ENCODE data around the gene NPIPB2. TPM values are rescaled to one million over a fixed set of nuclear protein-coding genes. Genes with fewer than 3 reads are reported as not detected.

NPIPB2 gene
- total and polyA plus RNA-seq, 10 of the 15 experiments (the other 5 are each of a cell fraction or from before 2014, with no cell fraction given): 1.9 to 29.3 (median 10.8) TPM

- Histone ChIP-seq H3K27ac (ENCODE audit: control insufficient read depth, insufficient read depth) (peak overlapping the region; percentile 88), H3K36me3 (ENCODE audit: control insufficient read depth in 2 of 2, insufficient read depth in 2 of 2, low read length in 1 of 2) (peaks cover 0 to 2% of the 10 kb centered on the region in 2 experiments; a peak in 2 of 4 replicates), H3K4me3 (peak overlapping the region; percentile 96; the same call in 1 of the 2 replicates), H3K79me2 (ENCODE audit: control insufficient read depth, insufficient read depth, low read length) (peaks cover 81% of the 10 kb centered on the region), H3K9ac (ENCODE audit: control insufficient read depth, insufficient read depth, low read length) (peak overlapping the region; percentile 79), H4K20me1 (ENCODE audit: control insufficient read depth, insufficient read depth) (no peaks in the 10 kb centered on the region), H3K27me3 (replicated peaks in 1 of 2; ENCODE audit: control insufficient read depth in 2 of 2, insufficient read depth in 2 of 2, low read length in 1 of 2) (no peaks in the 10 kb centered on the region), H2AFZ (ENCODE audit: control insufficient read depth, low read depth, low read length) (no peak overlapping the region), H3K4me1 (ENCODE audit: control insufficient read depth, insufficient read depth, low read length) (peaks cover 14% of the 10 kb centered on the region), H3K9me3 (replicated peaks; ENCODE audit: control insufficient read depth, insufficient read depth, low read length) (no peaks in the 10 kb centered on the region; the same call in 2 of the 3 replicates), H3K4me2 (ENCODE audit: control insufficient read depth, insufficient read depth) (peak overlapping the region; percentile 80)
- POLR2A ChIA-PET: interaction anchor here (0.6 to 6.0 kb wide), 5 partner anchors 11 to 760 kb away, joined by 3 to 171 read pairs (median 4); partner anchors contain the start of gene TNFRSF17
- no TSS peak for BruUV-seq (replicated peaks)
- DNase-seq (ENCODE audit: low read depth, low spot score): peak; percentile 85
- in situ Hi-C loops (cut with MboI) (no loop called here), intact Hi-C loops (cut with micrococcal nuclease; ENCODE audit: unreplicated experiment) (loop anchor here (1.0 kb wide), 1 partner anchor 15 kb away; the partner anchor contains the start of gene TNFRSF17)
- 2% methylated on average over 5 of the region's 5 CpGs for WGBS (ENCODE audit: insufficient coverage, insufficient replicate concordance, low lambda C conversion rate, missing lambda C conversion rate)
- SMC1A ChIA-PET (ENCODE audit: uncharacterized antibody, unreplicated experiment): interaction anchor here (0.7 to 5.9 kb wide), 6 partner anchors 9 to 21 kb away, joined by 3 to 162 read pairs (median 7); partner anchors contain the start of gene TNFRSF17
- ATAC-seq: peak; percentile 66
- peak; percentile 83 for FAIRE-seq
- CTCF ChIA-PET: interaction anchor here (1.5 to 5.6 kb wide), 4 partner anchors 12 to 31 kb away, joined by 6 to 73 read pairs (median 7); partner anchors contain the start of gene TNFRSF17
- RAD21 ChIA-PET (ENCODE audit: unreplicated experiment): interaction anchor here (0.6 to 5.9 kb wide), 6 partner anchors 10 to 225 kb away, joined by 3 to 162 read pairs (median 4); partner anchors contain the start of gene TNFRSF17
- no peak for TF ChIP-seq USF1 (IDR thresholded peaks at IDR 0.05; ENCODE audit: borderline replicate concordance, extremely low read length, insufficient read depth, low read depth, low read length)
- peak; percentile 97 for TF ChIP-seq RFX5 (IDR thresholded peaks at IDR 0.05; ENCODE audit: low read depth, low read length)
- TF ChIP-seq RELA (IDR thresholded peaks at IDR 0.05; ENCODE audit: borderline replicate concordance, partially characterized antibody): no peak
- no peak for TF ChIP-seq TCF7 (IDR thresholded peaks at IDR 0.05; ENCODE audit: borderline replicate concordance)
- peak; percentile 81 for TF ChIP-seq CREB1 (IDR thresholded peaks at IDR 0.05; ENCODE audit: low read depth)
- no peak for TF ChIP-seq NRF1 (conservative IDR thresholded peaks at IDR 0.05; ENCODE audit: low read depth, low read length)
- no peak for TF ChIP-seq SUPT20H (IDR thresholded peaks at IDR 0.05; ENCODE audit: borderline replicate concordance, control insufficient read depth, low read depth, low read length)
- TF ChIP-seq JUND (IDR thresholded peaks at IDR 0.05; ENCODE audit: low read depth, low read length): no peak
- TF ChIP-seq TCF12 (IDR thresholded peaks at IDR 0.05; ENCODE audit: low read depth, low read length): no peak
- TF ChIP-seq RUNX3 (IDR thresholded peaks at IDR 0.05; ENCODE audit: low read length): peak; percentile 62
- no peak for TF ChIP-seq MYC (IDR thresholded peaks at IDR 0.05; ENCODE audit: insufficient read depth, insufficient read length, insufficient replicate concordance, low read length, severe bottlenecking)
- no peak for TF ChIP-seq SUZ12 (IDR thresholded peaks at IDR 0.05; ENCODE audit: unreplicated experiment)
- TF ChIP-seq KAT2A (conservative IDR thresholded peaks at IDR 0.05; ENCODE audit: control insufficient read depth, low read depth, low read length): no peak
- no peak for TF ChIP-seq IRF4 (IDR thresholded peaks at IDR 0.05; ENCODE audit: low read depth, low read length)
- peak; percentile 65 for TF ChIP-seq ZNF687 (IDR thresholded peaks at IDR 0.05)
- TF ChIP-seq WRNIP1 (IDR thresholded peaks at IDR 0.05; ENCODE audit: borderline replicate concordance, low read depth, low read length): no peak
Observed at GRCh38 chr16:11980136-11980844, 38.4 kb upstream of the NPIPB2 start.

Data from GM12878 (cell line).